Measurements from ENCODE around the gene AFF1. TPM values are rescaled to one million over a fixed set of nuclear protein-coding genes. Genes with fewer than 3 reads are reported as not detected.
A peak's percentile ranks its signal among the peaks of the same experiment; 100 is the strongest.
"Not testable (repeated sequence)": the region's sequence is repeated elsewhere in the genome, so short reads cannot be mapped to it uniquely, and the experiment has no call there.

The AFF1 gene
- total RNA-seq, 2 donors from 2014 or later: 43.2 to 56.2 TPM

DNA sequence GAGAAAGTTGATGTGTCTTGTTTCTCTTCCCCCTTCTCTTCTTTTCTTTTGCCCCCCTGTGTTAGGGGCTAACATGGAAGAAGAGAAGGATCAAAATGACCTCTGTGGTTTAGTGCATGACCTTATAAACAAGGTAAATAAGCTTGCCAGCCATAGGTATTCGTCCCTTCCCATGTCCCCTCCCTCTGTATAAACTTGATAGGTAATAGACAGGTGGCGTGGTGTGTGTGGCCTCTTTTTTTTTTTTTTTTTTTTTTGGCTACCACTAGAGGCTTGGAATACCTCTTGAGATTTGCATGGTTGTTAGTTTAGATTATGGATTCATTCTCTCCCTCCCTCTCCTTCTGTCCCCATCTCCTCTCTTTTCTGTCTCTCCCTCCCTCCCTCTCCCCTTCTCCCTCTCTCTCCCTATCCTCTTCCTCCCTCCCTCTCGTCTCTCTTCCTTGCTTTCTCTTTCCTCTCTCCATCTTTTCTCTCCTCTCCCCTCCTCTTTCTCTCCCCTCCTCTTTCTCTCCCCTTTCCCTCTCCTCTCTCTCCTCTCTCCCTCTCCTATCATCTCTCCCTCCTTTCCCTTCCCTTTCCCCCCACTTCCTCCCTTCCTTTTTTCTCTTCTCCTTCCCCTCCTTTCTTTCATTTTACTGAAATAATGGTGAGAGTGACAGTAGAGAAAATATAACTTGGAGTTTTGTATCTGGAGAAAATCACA is 134.4 kb downstream of the AFF1 start:
- H3K4me1 Mint-ChIP-seq (ENCODE audit: low read depth in 2 of 2): peaks cover 25 to 32% of the 10 kb centered on the region in 2 donors
- no peaks in the 10 kb centered on the region for H3K9me3 Mint-ChIP-seq
- ATAC-seq (no peak), DNase-seq (ENCODE audit: low spot score) (no peak)
- H3K27me3 Mint-ChIP-seq: no peaks in the 10 kb centered on the region
- H3K27ac Mint-ChIP-seq: no peak overlapping the region
- no peak overlapping the region for H3K4me3 Mint-ChIP-seq
- H3K36me3 Mint-ChIP-seq: no peaks in the 10 kb centered on the region

- H3K4me3 Mint-ChIP-seq: no peak overlapping the region
- no peaks in the 10 kb centered on the region for H3K9me3 Mint-ChIP-seq
- no peaks in the 10 kb centered on the region for H3K36me3 Mint-ChIP-seq
- no peak overlapping the region for H3K27ac Mint-ChIP-seq
- DNase-seq (ENCODE audit: low spot score): no peak
- ATAC-seq: no peak
- peaks cover 36% of the 10 kb centered on the region in 2 donors for H3K4me1 Mint-ChIP-seq (ENCODE audit: low read depth in 2 of 2)
- no peaks in the 10 kb centered on the region for H3K27me3 Mint-ChIP-seq
Measured at GRCh38 chr4:87071401-87071800, 136.6 kb downstream of the AFF1 start.

- peak overlapping the region; percentile 90 to 96 for H3K27ac Mint-ChIP-seq
- not testable (repeated sequence) for H3K4me3 Mint-ChIP-seq
Measured at GRCh38 chr4:87072545-87072944, 137.7 kb downstream of the AFF1 start.

GRCh38 chr4:87073199-87074120 is 138.6 kb downstream of the AFF1 start:
- peak; percentile 95 to 96 for ATAC-seq
- peaks cover 41 to 42% of the 10 kb centered on the region in 2 donors for H3K4me1 Mint-ChIP-seq (ENCODE audit: low read depth in 2 of 2)

More at GRCh38 chr4:87072545-87072944, 137.7 kb downstream of the AFF1 start:
- H3K36me3 Mint-ChIP-seq; ATAC-seq; DNase-seq (ENCODE audit: low spot score); H3K9me3 Mint-ChIP-seq; H3K27me3 Mint-ChIP-seq: not testable (repeated sequence)
- peaks cover 36% of the 10 kb centered on the region in 2 donors for H3K4me1 Mint-ChIP-seq (ENCODE audit: low read depth in 2 of 2)

GRCh38 chr4:87074121-87074488 is 139.3 kb downstream of the AFF1 start:
- DNase-seq (ENCODE audit: low spot score): no peak
- peak overlapping the region; percentile 90 to 96 for H3K27ac Mint-ChIP-seq
- no peak for ATAC-seq
- no peaks in the 10 kb centered on the region for H3K36me3 Mint-ChIP-seq
- peaks cover 40% of the 10 kb centered on the region in 2 donors for H3K4me1 Mint-ChIP-seq (ENCODE audit: low read depth in 2 of 2)
- H3K9me3 Mint-ChIP-seq: no peaks in the 10 kb centered on the region
- H3K27me3 Mint-ChIP-seq: no peaks in the 10 kb centered on the region
- peak overlapping the region; percentile 90 for H3K4me3 Mint-ChIP-seq

More at GRCh38 chr4:87073199-87074120, 138.6 kb downstream of the AFF1 start:
- Mint-ChIP-seq H3K27ac (peak overlapping the region; percentile 90 to 96), H3K4me3 (peak overlapping the region; percentile 90), H3K9me3 (no peaks in the 10 kb centered on the region), H3K36me3 (no peaks in the 10 kb centered on the region), H3K27me3 (no peaks in the 10 kb centered on the region)
- peak; percentile 81 for DNase-seq (ENCODE audit: low spot score)

GRCh38 chr4:87075876-87076275 is 141.1 kb downstream of the AFF1 start:
- Mint-ChIP-seq H3K36me3 (no peaks in the 10 kb centered on the region), H3K9me3 (no peaks in the 10 kb centered on the region), H3K27ac (peak overlapping the region in 1 of 2 donors; percentile 96), H3K4me1 (ENCODE audit: low read depth in 2 of 2) (peaks cover 49 to 54% of the 10 kb centered on the region in 2 donors), H3K4me3 (no peak overlapping the region), H3K27me3 (no peaks in the 10 kb centered on the region)
- ATAC-seq (no peak), DNase-seq (ENCODE audit: low spot score) (no peak)

- no peaks in the 10 kb centered on the region for H3K27me3 Mint-ChIP-seq
- ATAC-seq (no peak), DNase-seq (ENCODE audit: low spot score) (no peak)
- H3K9me3 Mint-ChIP-seq: no peaks in the 10 kb centered on the region
- no peak overlapping the region for H3K4me3 Mint-ChIP-seq
- peak overlapping the region in 1 of 2 donors; percentile 36 for H3K27ac Mint-ChIP-seq
- H3K36me3 Mint-ChIP-seq: no peaks in the 10 kb centered on the region
- peaks cover 45 to 51% of the 10 kb centered on the region in 2 donors for H3K4me1 Mint-ChIP-seq (ENCODE audit: low read depth in 2 of 2)
Measured at GRCh38 chr4:87076690-87077358, 142.0 kb downstream of the AFF1 start.

DNA sequence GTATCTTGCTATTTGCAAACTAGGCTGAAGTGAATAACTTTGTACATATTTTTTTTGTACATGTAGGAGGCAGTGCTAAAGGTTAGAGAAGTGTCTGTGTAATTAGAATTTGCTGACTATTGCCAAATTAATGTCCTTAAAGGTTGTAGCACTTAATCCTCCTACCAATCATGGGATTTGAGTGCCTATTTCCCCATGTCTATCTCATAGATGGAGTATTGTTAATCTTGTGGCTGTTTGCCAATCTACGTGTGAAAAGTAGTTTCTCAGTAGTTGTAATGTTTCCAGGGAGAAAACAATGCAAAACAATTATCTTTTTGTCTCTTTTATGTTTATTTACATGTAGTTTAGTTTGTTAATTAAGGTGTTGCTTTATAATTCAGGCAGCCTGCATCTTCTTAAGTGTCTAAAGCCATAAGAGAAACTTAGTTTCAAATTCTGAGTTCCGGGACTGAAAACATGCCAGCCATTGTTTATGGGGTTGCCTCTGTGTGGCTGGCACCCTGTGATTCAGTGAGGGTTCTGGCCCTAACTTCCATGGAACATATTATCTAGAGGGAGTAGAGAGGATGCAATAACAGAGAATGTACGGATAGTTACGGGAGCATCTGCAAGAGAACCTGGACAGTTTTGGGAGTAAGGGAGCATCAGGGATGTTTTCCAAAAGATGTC is 143.2 kb downstream of the AFF1 start:
- ATAC-seq (no peak), DNase-seq (ENCODE audit: low spot score) (no peak)
- peaks cover 45 to 47% of the 10 kb centered on the region in 2 donors for H3K4me1 Mint-ChIP-seq (ENCODE audit: low read depth in 2 of 2)
- no peaks in the 10 kb centered on the region for H3K36me3 Mint-ChIP-seq
- H3K27me3 Mint-ChIP-seq: no peaks in the 10 kb centered on the region
- no peaks in the 10 kb centered on the region for H3K9me3 Mint-ChIP-seq
- H3K4me3 Mint-ChIP-seq: no peak overlapping the region
- H3K27ac Mint-ChIP-seq: no peak overlapping the region

- peaks cover 40% of the 10 kb centered on the region in 2 donors for H3K4me1 Mint-ChIP-seq (ENCODE audit: low read depth in 2 of 2)
- no peak for ATAC-seq
- no peak overlapping the region for H3K4me3 Mint-ChIP-seq
Measured at GRCh38 chr4:87078987-87079486, 144.2 kb downstream of the AFF1 start.

DNA sequence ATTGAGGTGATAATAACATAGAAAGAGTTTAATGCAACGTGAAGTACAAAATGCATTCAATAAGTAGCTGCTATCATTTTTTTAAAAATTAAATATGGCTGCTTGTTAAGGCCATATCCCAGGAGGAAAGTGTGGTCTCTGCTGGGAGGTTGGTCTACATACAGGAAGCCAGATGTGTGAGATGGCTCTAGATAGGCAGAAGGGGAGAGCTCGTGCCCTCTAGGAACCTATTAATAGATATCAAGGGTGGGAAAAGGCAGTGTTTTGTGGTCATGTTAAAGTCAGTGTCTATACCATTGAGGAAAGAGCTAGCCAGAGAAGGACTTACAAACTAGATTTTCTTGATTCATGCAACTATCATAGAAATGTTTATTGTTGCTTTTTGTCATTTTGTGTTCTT is 145.2 kb downstream of the AFF1 start:
- Mint-ChIP-seq H3K36me3 (peaks cover 4% of the 10 kb centered on the region), H3K4me3 (no peak overlapping the region), H3K9me3 (no peaks in the 10 kb centered on the region), H3K27me3 (no peaks in the 10 kb centered on the region), H3K4me1 (ENCODE audit: low read depth in 2 of 2) (peaks cover 33 to 38% of the 10 kb centered on the region in 2 donors), H3K27ac (no peak overlapping the region)
- DNase-seq (ENCODE audit: low spot score) (no peak), ATAC-seq (no peak)

More at GRCh38 chr4:87078987-87079486, 144.2 kb downstream of the AFF1 start:
- H3K27me3 Mint-ChIP-seq: no peaks in the 10 kb centered on the region
- no peaks in the 10 kb centered on the region for H3K36me3 Mint-ChIP-seq
- no peak overlapping the region for H3K27ac Mint-ChIP-seq
- H3K9me3 Mint-ChIP-seq: no peaks in the 10 kb centered on the region
- no peak for DNase-seq (ENCODE audit: low spot score)

DNA sequence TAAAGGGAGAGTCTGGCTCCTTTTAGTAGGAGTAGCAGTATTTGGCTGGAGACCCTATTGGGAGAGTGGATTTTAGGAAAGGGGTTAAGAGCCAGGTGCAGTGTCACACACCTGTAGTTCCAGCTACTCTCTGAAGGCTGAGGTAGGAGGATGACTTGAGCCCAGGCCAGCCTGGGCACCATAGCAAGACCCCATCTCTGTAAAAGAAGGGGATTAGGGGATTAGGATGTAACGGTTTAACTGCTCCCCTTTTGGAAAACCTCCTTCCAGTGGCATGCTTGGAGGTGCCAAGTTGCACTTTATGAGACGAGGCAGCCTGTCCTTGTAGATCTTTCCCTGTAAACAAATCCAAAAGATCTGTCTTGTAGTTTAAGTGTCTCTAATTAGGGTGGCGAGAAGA is 145.7 kb downstream of the AFF1 start:
- DNase-seq (ENCODE audit: low spot score) (no peak), ATAC-seq (no peak)
- H3K4me3 Mint-ChIP-seq: no peak overlapping the region
- no peaks in the 10 kb centered on the region for H3K27me3 Mint-ChIP-seq
- H3K4me1 Mint-ChIP-seq (ENCODE audit: low read depth in 2 of 2): peaks cover 30 to 35% of the 10 kb centered on the region in 2 donors
- no peak overlapping the region for H3K27ac Mint-ChIP-seq
- H3K36me3 Mint-ChIP-seq: peaks cover 4% of the 10 kb centered on the region
- H3K9me3 Mint-ChIP-seq: no peaks in the 10 kb centered on the region

- H3K36me3 Mint-ChIP-seq: peaks cover 4% of the 10 kb centered on the region
- ATAC-seq (no peak), DNase-seq (ENCODE audit: low spot score) (no peak)
- no peak overlapping the region for H3K27ac Mint-ChIP-seq
- H3K4me1 Mint-ChIP-seq (ENCODE audit: low read depth in 2 of 2): peaks cover 29 to 34% of the 10 kb centered on the region in 2 donors
- no peaks in the 10 kb centered on the region for H3K9me3 Mint-ChIP-seq
- no peaks in the 10 kb centered on the region for H3K27me3 Mint-ChIP-seq
- H3K4me3 Mint-ChIP-seq: no peak overlapping the region
Measured at GRCh38 chr4:87081826-87082225, 147.0 kb downstream of the AFF1 start.

DNA sequence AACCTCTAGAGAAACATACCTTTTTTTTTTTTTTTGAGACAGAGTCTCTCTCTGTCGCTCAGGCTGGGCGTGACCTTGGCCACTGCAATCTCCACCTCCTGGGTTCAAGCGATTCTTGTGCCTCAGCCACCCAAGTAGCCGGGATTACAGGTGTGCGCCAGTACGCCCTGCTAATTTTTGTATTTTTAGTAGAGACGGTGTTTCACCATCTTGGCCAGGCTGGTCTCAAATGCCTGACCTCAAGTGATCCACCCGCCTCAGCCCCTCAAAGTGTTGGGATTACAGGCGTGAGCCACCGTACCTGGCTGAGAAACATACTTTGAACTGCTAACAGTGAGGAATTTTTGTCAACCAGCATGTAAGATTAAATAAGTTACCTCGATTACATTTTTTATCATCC is 150.9 kb downstream of the AFF1 start:
- not testable (repeated sequence) for DNase-seq (ENCODE audit: low spot score); H3K36me3 Mint-ChIP-seq; ATAC-seq; H3K9me3 Mint-ChIP-seq; H3K4me3 Mint-ChIP-seq; H3K27ac Mint-ChIP-seq; H3K27me3 Mint-ChIP-seq
- peaks cover 12 to 17% of the 10 kb centered on the region in 2 donors for H3K4me1 Mint-ChIP-seq (ENCODE audit: low read depth in 2 of 2)

Measured in natural killer cell treated with Interleukin-12 subunit alpha and Interleukin-12 subunit beta and Interleukin-15 and Interleukin-18, amount 100 ng/mL, for 72 hours (primary cell).